Colonic mucosa (tissue), 4 donors: Measurements from ENCODE around the gene SLK. TPM values are rescaled to one million over a fixed set of nuclear protein-coding genes. Genes with fewer than 3 reads are reported as not detected.

Source experiments
- DNase-seq: peaks from one replicate; pipeline ENCODE4 v3.0.0-alpha.2; 2020
- H3K27ac ChIP-seq: fragments of 200-600 bp; one replicate; pipeline ENCODE4 v1.8.0; 2021
- H3K27me3 ChIP-seq: fragments of 200-600 bp; one replicate; pipeline ENCODE4 v1.8.0; 2021
- H3K36me3 ChIP-seq: fragments of 200-600 bp; one replicate; pipeline ENCODE4 v1.8.0; 2021
- H3K4me1 ChIP-seq: fragments of 200-600 bp; one replicate; pipeline ENCODE4 v1.8.0; 2021; ENCODE audit warnings: mild to moderate bottlenecking
- H3K4me3 ChIP-seq: fragments of 200-600 bp; one replicate; pipeline ENCODE4 v1.8.0; 2021
- H3K9ac ChIP-seq, 2 donors: one replicate each; pipeline ENCODE4 v1.7.0; 2013; ENCODE audit warnings: control low read depth in 2 of 2, low read depth in 2 of 2, low read length in 2 of 2
- H3K9me3 ChIP-seq: fragments of 200-600 bp; one replicate; pipeline ENCODE4 v1.8.0; 2021
- CTCF ChIP-seq: fragments of 200-600 bp; IDR thresholded peaks from one replicate; pipeline ENCODE4 v1.8.0; 2022; ENCODE audit warnings: antibody characterized with exemption, mild to moderate bottlenecking
- intact Hi-C: fragments of 100-400 bp; cut with DNase I; formaldehyde crosslinking; loops from one replicate; pipeline ENCODE4 v1.14.1; 2022
- total RNA-seq, 2 donors: library from RNA; stranded (reverse); fragmentation: NEBNext Ultra II Directional in 1 of 2; extraction: Animal tissue kit (Norgen Biotek cat#: 25700) in 1 of 2; gene quantifications; one replicate each; pipeline ENCODE4 v1.2.1, GENCODE V29; 2021
- donor health status: healthy.
- donor health status: DM: no; HTN: no; CAD: no.
- donor health status: DM: no; HTN: no; CAD: no.

Gene SLK
- total RNA-seq, 2 donors from 2014 or later, result 35.5 to 51.6 TPM

- peaks cover 2% of the 10 kb centered on the region for H3K36me3 ChIP-seq
- H3K4me3 ChIP-seq, result no peak overlapping the region
- intact Hi-C loops, result loop anchor here (5.0 kb wide), 1 partner anchor 146 kb away; no protein-coding TSS in a partner anchor
- H3K27ac ChIP-seq, result no peak overlapping the region
- no peak for TF ChIP-seq CTCF
- no peaks in the 10 kb centered on the region for H3K9me3 ChIP-seq
- no peaks in the 10 kb centered on the region for H3K4me1 ChIP-seq
- no peak overlapping the region for H3K9ac ChIP-seq
- no peaks in the 10 kb centered on the region for H3K27me3 ChIP-seq
- no peak for DNase-seq
Observed at GRCh38 chr10:103986360-103986759, 19.4 kb downstream of the SLK start.

GRCh38 chr10:103990121-103990520, 23.2 kb downstream of the SLK start:
- H3K27me3 ChIP-seq, result no peaks in the 10 kb centered on the region
- H3K9me3 ChIP-seq, result no peaks in the 10 kb centered on the region
- H3K4me1 ChIP-seq, result no peaks in the 10 kb centered on the region
- intact Hi-C loops, result no loop called here
- H3K4me3 ChIP-seq, result no peak overlapping the region
- H3K27ac ChIP-seq, result no peak overlapping the region
- no peak for TF ChIP-seq CTCF
- H3K36me3 ChIP-seq, result peaks cover 5% of the 10 kb centered on the region
- no peak for DNase-seq
- no peak overlapping the region for H3K9ac ChIP-seq

DNA sequence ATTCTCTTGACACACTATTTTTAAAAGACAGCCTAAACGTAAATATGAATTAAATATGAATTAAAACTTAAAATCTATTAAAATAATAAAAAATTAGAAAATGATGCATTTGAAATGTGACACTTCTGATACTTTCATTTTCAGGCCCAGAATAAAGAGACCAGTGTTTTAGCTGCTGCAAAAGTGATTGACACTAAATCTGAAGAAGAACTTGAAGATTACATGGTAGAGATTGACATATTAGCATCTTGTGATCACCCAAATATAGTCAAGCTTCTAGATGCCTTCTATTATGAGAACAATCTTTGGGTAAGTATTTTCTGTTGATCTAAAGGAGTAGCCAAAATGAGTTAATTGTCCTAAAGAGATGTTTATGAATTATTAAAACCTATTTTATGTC, 23.6 kb downstream of the SLK start:
- no peak for DNase-seq
- Histone ChIP-seq H3K9me3 (no peaks in the 10 kb centered on the region), H3K27me3 (no peaks in the 10 kb centered on the region), H3K9ac (no peak overlapping the region), H3K4me1 (no peaks in the 10 kb centered on the region), H3K27ac (no peak overlapping the region), H3K4me3 (no peak overlapping the region), H3K36me3 (peaks cover 5% of the 10 kb centered on the region)
- intact Hi-C loops, result no loop called here
- no peak for TF ChIP-seq CTCF

GRCh38 chr10:103991393-103992128, 24.6 kb downstream of the SLK start:
- no peak for TF ChIP-seq CTCF
- H3K4me1 ChIP-seq, result no peaks in the 10 kb centered on the region
- no peak overlapping the region for H3K4me3 ChIP-seq
- peaks cover 5% of the 10 kb centered on the region for H3K36me3 ChIP-seq
- no peak for DNase-seq
- intact Hi-C loops, result no loop called here
- H3K9ac ChIP-seq, result no peak overlapping the region
- H3K27me3 ChIP-seq, result no peaks in the 10 kb centered on the region
- no peaks in the 10 kb centered on the region for H3K9me3 ChIP-seq
- no peak overlapping the region for H3K27ac ChIP-seq

DNA sequence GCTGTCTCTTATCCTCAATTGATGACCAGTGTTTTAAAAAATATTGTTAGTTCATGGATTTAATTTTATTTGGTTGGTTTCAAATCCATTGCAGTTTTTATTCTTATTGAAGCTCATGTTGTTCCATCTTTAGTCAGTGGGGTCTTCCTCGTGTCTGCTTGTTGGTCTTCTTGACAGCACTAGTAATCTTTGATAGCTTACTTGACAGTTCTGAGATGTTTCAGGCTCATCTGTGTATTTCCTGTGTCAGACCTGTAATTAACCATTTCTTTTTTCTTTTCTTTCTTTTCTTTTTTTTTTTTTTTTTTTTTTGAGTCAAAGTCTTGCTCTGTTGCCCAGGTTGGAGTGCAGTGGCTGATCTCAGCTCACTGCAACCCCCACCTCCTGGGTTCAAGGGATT, 28.2 kb downstream of the SLK start:
- intact Hi-C loops, result no loop called here
- Histone ChIP-seq H3K4me1 (no peaks in the 10 kb centered on the region), H3K27me3 (no peaks in the 10 kb centered on the region), H3K36me3 (peaks cover 5% of the 10 kb centered on the region), H3K4me3 (no peak overlapping the region), H3K27ac (no peak overlapping the region), H3K9me3 (no peaks in the 10 kb centered on the region), H3K9ac (no peak overlapping the region)
- no peak for TF ChIP-seq CTCF
- no peak for DNase-seq
